OCI-LY1 (cell line): ENCODE results near the gene ZNF407.

Experiments
- H2AFZ ChIP-seq: fragments of 200-600 bp; sonication (generic), shearing (Covaris generic); 2 replicates; pipeline ENCODE4 v1.6.0; 2014; ENCODE audit warnings: antibody characterized with exemption, mild to moderate bottlenecking, low read length
- H3F3A ChIP-seq: fragments of 200-600 bp; sonication (generic), shearing (Covaris generic); 2 replicates; pipeline ENCODE4 v1.6.0; 2014; ENCODE audit warnings: mild to moderate bottlenecking, antibody characterized with exemption, low read length, moderate library complexity; ENCODE audit not compliant: insufficient read depth
- H3K27ac ChIP-seq: fragments of 200-600 bp; sonication (generic); 2 replicates; pipeline ENCODE4 v1.5.1; 2014; ENCODE audit warnings: low read length, mixed run types, mild to moderate bottlenecking, low read depth; ENCODE audit not compliant: poor library complexity, severe bottlenecking
- H3K27me3 ChIP-seq: fragments of 200-600 bp; sonication (generic); 2 replicates; pipeline ENCODE4 v1.6.0; 2014; ENCODE audit warnings: antibody characterized with exemption, mild to moderate bottlenecking, low read length, moderate library complexity; ENCODE audit not compliant: insufficient read depth
- H3K36me3 ChIP-seq: fragments of 200-600 bp; sonication (generic); 2 replicates; pipeline ENCODE4 v1.6.1; 2014; ENCODE audit warnings: mild to moderate bottlenecking, antibody characterized with exemption, low read length, moderate library complexity, mixed read lengths; ENCODE audit not compliant: insufficient read depth
- H3K4me1 ChIP-seq: fragments of 200-600 bp; sonication (generic); 2 replicates; pipeline ENCODE4 v1.5.1; 2014; ENCODE audit warnings: mild to moderate bottlenecking, low read length, moderate library complexity; ENCODE audit not compliant: insufficient read depth, severe bottlenecking
- H3K4me2 ChIP-seq: fragments of 200-600 bp; sonication (generic), shearing (Covaris generic); 2 replicates; pipeline ENCODE4 v1.6.1; 2014; ENCODE audit warnings: low read length
- H3K4me3 ChIP-seq: fragments of 200-600 bp; sonication (generic); 2 replicates; pipeline ENCODE4 v1.5.1; 2014; ENCODE audit warnings: low read length, low read depth, mild to moderate bottlenecking, mixed read lengths; ENCODE audit not compliant: poor library complexity, severe bottlenecking
- H3K79me2 ChIP-seq: fragments of 200-600 bp; shearing (Covaris generic); 2 replicates; pipeline ENCODE4 v1.6.1; 2016; ENCODE audit warnings: mixed run types, low read length, mixed read lengths; ENCODE audit not compliant: insufficient read depth
- H3K9ac ChIP-seq: fragments of 200-600 bp; sonication (generic), shearing (Covaris generic); 2 replicates; pipeline ENCODE4 v1.6.1; 2014; ENCODE audit warnings: mild to moderate bottlenecking, low read length, mixed read lengths
- H3K9me2 ChIP-seq: fragments of 200-600 bp; sonication (generic), shearing (Covaris generic); 2 replicates; pipeline ENCODE4 v1.6.1; 2014; ENCODE audit warnings: low read depth, mild to moderate bottlenecking, low read length, mixed read lengths
- H3K9me3 ChIP-seq: fragments of 200-600 bp; shearing (Covaris generic); 2 replicates; pipeline ENCODE4 v1.6.1; 2014; ENCODE audit warnings: low read length, mixed read lengths
- H4K20me1 ChIP-seq: fragments of 200-600 bp; sonication (generic), shearing (Covaris generic); 2 replicates; pipeline ENCODE4 v1.6.0; 2016; ENCODE audit warnings: mild to moderate bottlenecking, low read length; ENCODE audit not compliant: insufficient read depth
- CTCF ChIP-seq: fragments of 200-600 bp; sonication (generic), shearing (Covaris generic); IDR thresholded peaks from 2 replicates; pipeline ENCODE4 v1.5.1; 2017; ENCODE audit warnings: mild to moderate bottlenecking, antibody characterized with exemption, low read length, moderate library complexity, mixed read lengths
- EZH2 ChIP-seq: fragments of 200-600 bp; sonication (generic), shearing (Covaris generic); IDR thresholded peaks from 2 replicates; pipeline ENCODE4 v1.8.0; 2017; ENCODE audit warnings: borderline replicate concordance, mixed run types, mild to moderate bottlenecking, antibody characterized with exemption, low read length, moderate library complexity, mixed read lengths

ZNF407 gene

GRCh38 chr18:74739926-74740325 is 142.3 kb downstream of the ZNF407 start:
- Histone ChIP-seq H4K20me1 (no peaks in the 10 kb centered on the region), H3K27ac (no peak overlapping the region), H3K9me3 (no peaks in the 10 kb centered on the region), H3K9me2 (no peaks in the 10 kb centered on the region), H3K79me2 (no peaks in the 10 kb centered on the region), H3K4me3 (no peak overlapping the region), H3F3A (no peaks in the 10 kb centered on the region), H3K4me1 (no peaks in the 10 kb centered on the region), H2AFZ (no peak overlapping the region), H3K4me2 (no peak overlapping the region), H3K36me3 (no peaks in the 10 kb centered on the region), H3K9ac (no peak overlapping the region), H3K27me3 (no peaks in the 10 kb centered on the region)
- TF ChIP-seq EZH2, result no peak
- no peak for TF ChIP-seq CTCF

- H3K4me2 ChIP-seq, result no peak overlapping the region
- no peaks in the 10 kb centered on the region for H3K9me2 ChIP-seq
- no peak overlapping the region for H3K4me3 ChIP-seq
- H3K9me3 ChIP-seq, result no peaks in the 10 kb centered on the region
- H3K79me2 ChIP-seq, result no peaks in the 10 kb centered on the region
- no peak overlapping the region for H3K27ac ChIP-seq
- no peak overlapping the region for H2AFZ ChIP-seq
- no peaks in the 10 kb centered on the region for H4K20me1 ChIP-seq
- H3K9ac ChIP-seq, result no peak overlapping the region
- TF ChIP-seq CTCF, result no peak
- no peak for TF ChIP-seq EZH2
- H3K36me3 ChIP-seq, result no peaks in the 10 kb centered on the region
- H3K4me1 ChIP-seq, result no peaks in the 10 kb centered on the region
- H3K27me3 ChIP-seq, result no peaks in the 10 kb centered on the region
- H3F3A ChIP-seq, result no peaks in the 10 kb centered on the region
These were observed 145.0 kb downstream of the ZNF407 start for GRCh38 chr18:74742573-74743243.

GRCh38 chr18:74745633-74746403 is 148.1 kb downstream of the ZNF407 start:
- Histone ChIP-seq H3K9me3 (no peaks in the 10 kb centered on the region), H3K4me1 (no peaks in the 10 kb centered on the region), H3K36me3 (no peaks in the 10 kb centered on the region), H3K4me2 (no peak overlapping the region), H3F3A (no peaks in the 10 kb centered on the region), H3K9me2 (no peaks in the 10 kb centered on the region), H3K79me2 (no peaks in the 10 kb centered on the region), H3K27ac (no peak overlapping the region), H4K20me1 (no peaks in the 10 kb centered on the region), H2AFZ (no peak overlapping the region), H3K4me3 (no peak overlapping the region), H3K27me3 (no peaks in the 10 kb centered on the region), H3K9ac (no peak overlapping the region)
- TF ChIP-seq EZH2 (no peak), CTCF (no peak)
